ENCODE data around the gene CNTNAP2.

Gene CNTNAP2

GRCh38 chr7:148161776-148162175, 2045.2 kb downstream of the CNTNAP2 start:
- Histone ChIP-seq H3K9me3 (ENCODE audit: control insufficient read depth, low read length) (no peaks in the 10 kb centered on the region), H3K27me3 (replicated peaks; ENCODE audit: control insufficient read depth, insufficient read depth, low read length, poor library complexity, severe bottlenecking) (peaks cover 5% of the 10 kb centered on the region), H3K4me1 (ENCODE audit: control insufficient read depth, insufficient read depth, low read length, poor library complexity, severe bottlenecking) (no peaks in the 10 kb centered on the region), H3K27ac (ENCODE audit: insufficient read depth, low read length, poor library complexity, severe bottlenecking) (no peak overlapping the region), H3K4me3 (ENCODE audit: insufficient read depth, low read depth, low read length, poor library complexity, severe bottlenecking) (no peak overlapping the region), H3K36me3 (ENCODE audit: control insufficient read depth, insufficient read depth, low read length) (no peaks in the 10 kb centered on the region)
- DNase-seq: no peak

GRCh38 chr7:148162808-148163207, 2046.2 kb downstream of the CNTNAP2 start:
- no peaks in the 10 kb centered on the region for H3K9me3 ChIP-seq (ENCODE audit: control insufficient read depth, low read length)
- no peak for DNase-seq
- H3K27me3 ChIP-seq (replicated peaks; ENCODE audit: control insufficient read depth, insufficient read depth, low read length, poor library complexity, severe bottlenecking): peaks cover 5% of the 10 kb centered on the region
- no peaks in the 10 kb centered on the region for H3K4me1 ChIP-seq (ENCODE audit: control insufficient read depth, insufficient read depth, low read length, poor library complexity, severe bottlenecking)
- no peaks in the 10 kb centered on the region for H3K36me3 ChIP-seq (ENCODE audit: control insufficient read depth, insufficient read depth, low read length)
- H3K4me3 ChIP-seq (ENCODE audit: insufficient read depth, low read depth, low read length, poor library complexity, severe bottlenecking): no peak overlapping the region
- H3K27ac ChIP-seq (ENCODE audit: insufficient read depth, low read length, poor library complexity, severe bottlenecking): no peak overlapping the region

- no peak for DNase-seq
- Histone ChIP-seq H3K4me1 (ENCODE audit: control insufficient read depth, insufficient read depth, low read length, poor library complexity, severe bottlenecking) (no peaks in the 10 kb centered on the region), H3K36me3 (ENCODE audit: control insufficient read depth, insufficient read depth, low read length) (no peaks in the 10 kb centered on the region), H3K4me3 (ENCODE audit: insufficient read depth, low read depth, low read length, poor library complexity, severe bottlenecking) (no peak overlapping the region), H3K9me3 (ENCODE audit: control insufficient read depth, low read length) (no peaks in the 10 kb centered on the region), H3K27ac (ENCODE audit: insufficient read depth, low read length, poor library complexity, severe bottlenecking) (no peak overlapping the region), H3K27me3 (replicated peaks; ENCODE audit: control insufficient read depth, insufficient read depth, low read length, poor library complexity, severe bottlenecking) (peaks cover 5% of the 10 kb centered on the region)
These were observed 2046.6 kb downstream of the CNTNAP2 start for GRCh38 chr7:148163246-148163645.

GRCh38 chr7:148172920-148173319, 2056.3 kb downstream of the CNTNAP2 start:
- H3K9me3 ChIP-seq (ENCODE audit: control insufficient read depth, low read length): no peaks in the 10 kb centered on the region
- no peaks in the 10 kb centered on the region for H3K27me3 ChIP-seq (replicated peaks; ENCODE audit: control insufficient read depth, insufficient read depth, low read length, poor library complexity, severe bottlenecking)
- DNase-seq: no peak

GRCh38 chr7:148173369-148173768, 2056.8 kb downstream of the CNTNAP2 start:
- no peak for DNase-seq
- Histone ChIP-seq H3K4me1 (ENCODE audit: control insufficient read depth, insufficient read depth, low read length, poor library complexity, severe bottlenecking) (no peaks in the 10 kb centered on the region), H3K4me3 (ENCODE audit: insufficient read depth, low read depth, low read length, poor library complexity, severe bottlenecking) (no peak overlapping the region), H3K27ac (ENCODE audit: insufficient read depth, low read length, poor library complexity, severe bottlenecking) (no peak overlapping the region), H3K36me3 (ENCODE audit: control insufficient read depth, insufficient read depth, low read length) (no peaks in the 10 kb centered on the region), H3K9me3 (ENCODE audit: control insufficient read depth, low read length) (no peaks in the 10 kb centered on the region), H3K27me3 (replicated peaks; ENCODE audit: control insufficient read depth, insufficient read depth, low read length, poor library complexity, severe bottlenecking) (no peaks in the 10 kb centered on the region)

More at GRCh38 chr7:148172920-148173319, 2056.3 kb downstream of the CNTNAP2 start:
- Histone ChIP-seq H3K36me3 (ENCODE audit: control insufficient read depth, insufficient read depth, low read length) (no peaks in the 10 kb centered on the region), H3K4me1 (ENCODE audit: control insufficient read depth, insufficient read depth, low read length, poor library complexity, severe bottlenecking) (no peaks in the 10 kb centered on the region), H3K4me3 (ENCODE audit: insufficient read depth, low read depth, low read length, poor library complexity, severe bottlenecking) (no peak overlapping the region), H3K27ac (ENCODE audit: insufficient read depth, low read length, poor library complexity, severe bottlenecking) (no peak overlapping the region)

GRCh38 chr7:148174376-148174775, 2057.8 kb downstream of the CNTNAP2 start:
- no peak for DNase-seq
- H3K27ac ChIP-seq (ENCODE audit: insufficient read depth, low read length, poor library complexity, severe bottlenecking): no peak overlapping the region
- H3K4me1 ChIP-seq (ENCODE audit: control insufficient read depth, insufficient read depth, low read length, poor library complexity, severe bottlenecking): no peaks in the 10 kb centered on the region
- no peaks in the 10 kb centered on the region for H3K36me3 ChIP-seq (ENCODE audit: control insufficient read depth, insufficient read depth, low read length)
- H3K4me3 ChIP-seq (ENCODE audit: insufficient read depth, low read depth, low read length, poor library complexity, severe bottlenecking): no peak overlapping the region
- H3K9me3 ChIP-seq (ENCODE audit: control insufficient read depth, low read length): no peaks in the 10 kb centered on the region
- no peaks in the 10 kb centered on the region for H3K27me3 ChIP-seq (replicated peaks; ENCODE audit: control insufficient read depth, insufficient read depth, low read length, poor library complexity, severe bottlenecking)

- Histone ChIP-seq H3K9me3 (ENCODE audit: control insufficient read depth, low read length) (no peaks in the 10 kb centered on the region), H3K27me3 (replicated peaks; ENCODE audit: control insufficient read depth, insufficient read depth, low read length, poor library complexity, severe bottlenecking) (no peaks in the 10 kb centered on the region), H3K4me3 (ENCODE audit: insufficient read depth, low read depth, low read length, poor library complexity, severe bottlenecking) (no peak overlapping the region), H3K4me1 (ENCODE audit: control insufficient read depth, insufficient read depth, low read length, poor library complexity, severe bottlenecking) (no peaks in the 10 kb centered on the region), H3K27ac (ENCODE audit: insufficient read depth, low read length, poor library complexity, severe bottlenecking) (no peak overlapping the region), H3K36me3 (ENCODE audit: control insufficient read depth, insufficient read depth, low read length) (no peaks in the 10 kb centered on the region)
- no peak for DNase-seq
These were observed 2058.9 kb downstream of the CNTNAP2 start for GRCh38 chr7:148175512-148175911.

- Histone ChIP-seq H3K27ac (ENCODE audit: insufficient read depth, low read length, poor library complexity, severe bottlenecking) (no peak overlapping the region), H3K27me3 (replicated peaks; ENCODE audit: control insufficient read depth, insufficient read depth, low read length, poor library complexity, severe bottlenecking) (no peaks in the 10 kb centered on the region), H3K4me1 (ENCODE audit: control insufficient read depth, insufficient read depth, low read length, poor library complexity, severe bottlenecking) (no peaks in the 10 kb centered on the region), H3K9me3 (ENCODE audit: control insufficient read depth, low read length) (no peaks in the 10 kb centered on the region), H3K36me3 (ENCODE audit: control insufficient read depth, insufficient read depth, low read length) (no peaks in the 10 kb centered on the region), H3K4me3 (ENCODE audit: insufficient read depth, low read depth, low read length, poor library complexity, severe bottlenecking) (no peak overlapping the region)
- no peak for DNase-seq
These were observed 2061.4 kb downstream of the CNTNAP2 start for GRCh38 chr7:148177972-148178371.

- no peak overlapping the region for H3K4me3 ChIP-seq (ENCODE audit: insufficient read depth, low read depth, low read length, poor library complexity, severe bottlenecking)
- no peak for DNase-seq
- H3K27ac ChIP-seq (ENCODE audit: insufficient read depth, low read length, poor library complexity, severe bottlenecking): no peak overlapping the region
- no peaks in the 10 kb centered on the region for H3K4me1 ChIP-seq (ENCODE audit: control insufficient read depth, insufficient read depth, low read length, poor library complexity, severe bottlenecking)
- H3K36me3 ChIP-seq (ENCODE audit: control insufficient read depth, insufficient read depth, low read length): no peaks in the 10 kb centered on the region
- H3K27me3 ChIP-seq (replicated peaks; ENCODE audit: control insufficient read depth, insufficient read depth, low read length, poor library complexity, severe bottlenecking): no peaks in the 10 kb centered on the region
- no peaks in the 10 kb centered on the region for H3K9me3 ChIP-seq (ENCODE audit: control insufficient read depth, low read length)
These were observed 2063.5 kb downstream of the CNTNAP2 start for GRCh38 chr7:148180075-148180474.

- Histone ChIP-seq H3K9me3 (ENCODE audit: control insufficient read depth, low read length) (no peaks in the 10 kb centered on the region), H3K36me3 (ENCODE audit: control insufficient read depth, insufficient read depth, low read length) (no peaks in the 10 kb centered on the region), H3K27me3 (replicated peaks; ENCODE audit: control insufficient read depth, insufficient read depth, low read length, poor library complexity, severe bottlenecking) (no peaks in the 10 kb centered on the region), H3K4me1 (ENCODE audit: control insufficient read depth, insufficient read depth, low read length, poor library complexity, severe bottlenecking) (no peaks in the 10 kb centered on the region), H3K4me3 (ENCODE audit: insufficient read depth, low read depth, low read length, poor library complexity, severe bottlenecking) (no peak overlapping the region), H3K27ac (ENCODE audit: insufficient read depth, low read length, poor library complexity, severe bottlenecking) (no peak overlapping the region)
- DNase-seq: no peak
These were observed 2065.7 kb downstream of the CNTNAP2 start for GRCh38 chr7:148182264-148182663.

GRCh38 chr7:148185041-148185440, 2068.4 kb downstream of the CNTNAP2 start:
- Histone ChIP-seq H3K4me3 (ENCODE audit: insufficient read depth, low read depth, low read length, poor library complexity, severe bottlenecking) (no peak overlapping the region), H3K9me3 (ENCODE audit: control insufficient read depth, low read length) (no peaks in the 10 kb centered on the region), H3K27ac (ENCODE audit: insufficient read depth, low read length, poor library complexity, severe bottlenecking) (no peak overlapping the region), H3K36me3 (ENCODE audit: control insufficient read depth, insufficient read depth, low read length) (no peaks in the 10 kb centered on the region), H3K27me3 (replicated peaks; ENCODE audit: control insufficient read depth, insufficient read depth, low read length, poor library complexity, severe bottlenecking) (no peaks in the 10 kb centered on the region), H3K4me1 (ENCODE audit: control insufficient read depth, insufficient read depth, low read length, poor library complexity, severe bottlenecking) (no peaks in the 10 kb centered on the region)
- DNase-seq: no peak
